Measurements from ENCODE around the gene CD1B.

The CD1B gene

DNA sequence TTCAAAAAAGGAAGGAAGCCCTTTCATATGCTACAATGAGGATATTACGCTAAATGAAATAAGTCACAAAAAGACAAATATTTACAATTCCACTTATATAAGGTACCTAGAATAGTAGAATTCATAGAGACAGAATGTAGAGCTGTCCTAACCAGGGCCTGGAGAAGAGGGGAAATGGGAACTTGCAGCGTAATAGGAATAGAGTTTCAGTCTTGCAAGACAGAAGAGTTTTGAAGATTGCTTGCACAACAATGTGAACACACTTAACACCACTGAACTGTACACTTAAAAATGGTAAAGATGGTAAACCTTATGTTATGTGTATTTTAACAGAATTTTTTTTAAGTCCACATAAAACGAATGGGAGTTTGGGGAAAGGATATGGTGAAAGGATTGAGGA is 2.9 kb downstream of the CD1B start:
- Histone ChIP-seq H3K79me2 (ENCODE audit: low read length) (no peaks in the 10 kb centered on the region), H3K4me3 (ENCODE audit: low read length) (no peak overlapping the region), H3K4me1 (ENCODE audit: low read length) (peaks cover 3% of the 10 kb centered on the region; the same call in 1 of the 2 replicates), H3K9me2 (replicated peaks; ENCODE audit: insufficient read depth, low read length) (no peaks in the 10 kb centered on the region), H3K27me3 (replicated peaks; ENCODE audit: insufficient read depth, low read length) (no peaks in the 10 kb centered on the region), H3K9ac (ENCODE audit: low read length) (no peak overlapping the region), H3K27ac (ENCODE audit: low read length) (no peak overlapping the region), H3K9me3 (replicated peaks; ENCODE audit: insufficient read depth, low read length) (no peaks in the 10 kb centered on the region), H2AFZ (ENCODE audit: low read length) (no peak overlapping the region), H3K4me2 (ENCODE audit: low read depth, low read length) (no peak overlapping the region), H3K36me3 (replicated peaks; ENCODE audit: insufficient read depth, low read length) (no peaks in the 10 kb centered on the region), H3F3A (ENCODE audit: insufficient read depth, low read length) (0 out of 2 replicates have a peak, but pooled peaks cover 2% of the 10 kb centered on the region), H4K20me1 (ENCODE audit: insufficient read depth, low read length) (no peaks in the 10 kb centered on the region)
- no peak for DNase-seq
- TF ChIP-seq, protein P1, sequence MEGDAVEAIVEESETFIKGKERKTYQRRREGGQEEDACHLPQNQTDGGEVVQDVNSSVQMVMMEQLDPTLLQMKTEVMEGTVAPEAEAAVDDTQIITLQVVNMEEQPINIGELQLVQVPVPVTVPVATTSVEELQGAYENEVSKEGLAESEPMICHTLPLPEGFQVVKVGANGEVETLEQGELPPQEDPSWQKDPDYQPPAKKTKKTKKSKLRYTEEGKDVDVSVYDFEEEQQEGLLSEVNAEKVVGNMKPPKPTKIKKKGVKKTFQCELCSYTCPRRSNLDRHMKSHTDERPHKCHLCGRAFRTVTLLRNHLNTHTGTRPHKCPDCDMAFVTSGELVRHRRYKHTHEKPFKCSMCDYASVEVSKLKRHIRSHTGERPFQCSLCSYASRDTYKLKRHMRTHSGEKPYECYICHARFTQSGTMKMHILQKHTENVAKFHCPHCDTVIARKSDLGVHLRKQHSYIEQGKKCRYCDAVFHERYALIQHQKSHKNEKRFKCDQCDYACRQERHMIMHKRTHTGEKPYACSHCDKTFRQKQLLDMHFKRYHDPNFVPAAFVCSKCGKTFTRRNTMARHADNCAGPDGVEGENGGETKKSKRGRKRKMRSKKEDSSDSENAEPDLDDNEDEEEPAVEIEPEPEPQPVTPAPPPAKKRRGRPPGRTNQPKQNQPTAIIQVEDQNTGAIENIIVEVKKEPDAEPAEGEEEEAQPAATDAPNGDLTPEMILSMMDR (IDR thresholded peaks at IDR 0.05; ENCODE audit: low read length): no peak
- TF ChIP-seq EZH2 (optimal IDR thresholded peaks at IDR 0.05; ENCODE audit: low read depth, low read length) (no peak), EZH2phosphoT487 (IDR thresholded peaks at IDR 0.05; ENCODE audit: low read length) (no peak)

DNA sequence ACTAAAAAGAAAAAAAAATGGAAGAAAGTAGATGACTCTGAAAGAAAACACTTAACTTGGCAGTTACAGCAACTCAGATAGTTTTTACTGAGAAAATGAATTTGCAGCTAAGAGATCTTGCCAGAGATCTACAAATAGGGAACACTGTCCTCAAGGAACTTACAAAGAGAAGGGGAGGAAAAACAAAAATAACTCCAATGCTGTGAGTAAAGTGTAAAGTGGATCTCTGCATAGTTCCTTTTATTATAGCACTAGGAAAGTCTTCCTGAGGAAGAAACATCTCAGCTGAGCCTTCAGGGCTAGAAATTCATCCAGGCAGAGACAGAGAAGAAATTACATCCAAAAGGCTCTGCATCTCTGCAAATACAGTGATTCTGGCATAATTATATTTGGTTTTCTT is 3.9 kb downstream of the CD1B start:
- H2AFZ ChIP-seq (ENCODE audit: low read length): no peak overlapping the region
- no peaks in the 10 kb centered on the region for H3K36me3 ChIP-seq (replicated peaks; ENCODE audit: insufficient read depth, low read length)
- no peak for DNase-seq
- H3F3A ChIP-seq (ENCODE audit: insufficient read depth, low read length): no peaks in the 10 kb centered on the region
- H3K79me2 ChIP-seq (ENCODE audit: low read length): no peaks in the 10 kb centered on the region
- no peak for TF ChIP-seq EZH2 (optimal IDR thresholded peaks at IDR 0.05; ENCODE audit: low read depth, low read length)
- TF ChIP-seq, protein P1 (IDR thresholded peaks at IDR 0.05; ENCODE audit: low read length): no peak
- TF ChIP-seq EZH2phosphoT487 (IDR thresholded peaks at IDR 0.05; ENCODE audit: low read length): no peak
- no peaks in the 10 kb centered on the region for H3K4me1 ChIP-seq (ENCODE audit: low read length)
- no peaks in the 10 kb centered on the region for H4K20me1 ChIP-seq (ENCODE audit: insufficient read depth, low read length)
- H3K27ac ChIP-seq (ENCODE audit: low read length): no peak overlapping the region
- H3K4me2 ChIP-seq (ENCODE audit: low read depth, low read length): no peak overlapping the region
- H3K9me3 ChIP-seq (replicated peaks; ENCODE audit: insufficient read depth, low read length): no peaks in the 10 kb centered on the region
- H3K9ac ChIP-seq (ENCODE audit: low read length): no peak overlapping the region
- H3K27me3 ChIP-seq (replicated peaks; ENCODE audit: insufficient read depth, low read length): no peaks in the 10 kb centered on the region
- H3K4me3 ChIP-seq (ENCODE audit: low read length): no peak overlapping the region
- H3K9me2 ChIP-seq (replicated peaks; ENCODE audit: insufficient read depth, low read length): no peaks in the 10 kb centered on the region

DNA sequence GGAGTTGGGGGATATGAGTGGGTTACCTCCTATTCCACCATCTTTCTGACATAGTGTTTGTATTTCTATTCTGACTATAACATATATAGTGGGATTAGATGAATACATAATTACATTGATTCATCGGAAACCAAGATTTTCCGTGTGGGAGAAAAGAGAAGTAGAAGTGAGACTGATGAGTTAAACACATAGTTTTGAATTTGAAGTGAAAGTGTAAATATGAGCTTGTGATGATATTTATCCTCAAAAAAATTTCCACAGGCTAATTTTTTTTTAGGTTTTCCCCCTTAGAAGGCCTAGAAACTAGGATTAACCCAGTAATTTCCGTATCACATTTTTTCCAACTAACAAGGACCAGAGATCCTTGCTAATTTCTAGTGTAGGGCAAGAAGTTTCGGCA is 6.9 kb downstream of the CD1B start:
- H3K27me3 ChIP-seq (replicated peaks; ENCODE audit: insufficient read depth, low read length): no peaks in the 10 kb centered on the region
- no peaks in the 10 kb centered on the region for H3K79me2 ChIP-seq (ENCODE audit: low read length)
- H3K9ac ChIP-seq (ENCODE audit: low read length): no peak overlapping the region
- H3K4me3 ChIP-seq (ENCODE audit: low read length): no peak overlapping the region
- TF ChIP-seq EZH2phosphoT487 (IDR thresholded peaks at IDR 0.05; ENCODE audit: low read length) (no peak), EZH2 (optimal IDR thresholded peaks at IDR 0.05; ENCODE audit: low read depth, low read length) (no peak)
- TF ChIP-seq, protein P1 (IDR thresholded peaks at IDR 0.05; ENCODE audit: low read length): no peak
- no peaks in the 10 kb centered on the region for H3K4me1 ChIP-seq (ENCODE audit: low read length)
- H3K9me2 ChIP-seq (replicated peaks; ENCODE audit: insufficient read depth, low read length): no peaks in the 10 kb centered on the region
- DNase-seq: no peak
- no peak overlapping the region for H3K27ac ChIP-seq (ENCODE audit: low read length)
- H4K20me1 ChIP-seq (ENCODE audit: insufficient read depth, low read length): no peaks in the 10 kb centered on the region
- H3K36me3 ChIP-seq (replicated peaks; ENCODE audit: insufficient read depth, low read length): no peaks in the 10 kb centered on the region
- H3K4me2 ChIP-seq (ENCODE audit: low read depth, low read length): no peak overlapping the region
- H3K9me3 ChIP-seq (replicated peaks; ENCODE audit: insufficient read depth, low read length): no peaks in the 10 kb centered on the region
- H3F3A ChIP-seq (ENCODE audit: insufficient read depth, low read length): no peaks in the 10 kb centered on the region
- H2AFZ ChIP-seq (ENCODE audit: low read length): no peak overlapping the region

Measured in MM.1S (cell line).